K562 (cell line): ENCODE measurements around the gene ARFGAP3. TPM values are rescaled to one million over a fixed set of nuclear protein-coding genes. Genes with fewer than 3 reads are reported as not detected.

Experiments used
- ATAC-seq: fragments of 200-7000 bp; cut with Tn5 transposase; 3 replicates; pipeline ENCODE4 v1.9.1; 2020; ENCODE audit warnings: moderate library complexity
- Bru-seq: library from RNA; stranded (reverse); fragments of 400-500 nt; gene quantifications from one replicate; lab custom pipeline; 2021; lab: Mats Ljungman, UMichigan
- BruChase-seq, 2 experiments: library from RNA; stranded (reverse); fragments of 400-500 nt; gene quantifications; one replicate each; lab custom pipeline; 2021; lab: Mats Ljungman, UMichigan
- BruUV-seq: library from RNA; stranded (reverse); fragments of 400-500 nt; replicated peaks from 2 replicates; lab custom pipeline; 2021; lab: Mats Ljungman, UMichigan
- CTCF ChIA-PET: fragments of 300-600 bp; formaldehyde crosslinking; extraction: SDS; loops from one replicate; lab custom pipeline; 2021; ENCODE audit warnings: low intra/inter-chr PET ratio; lab: Yijun Ruan, JAX
- POLR2A ChIA-PET: fragments of 300-600, 350-650 bp; sonication (Branson Sonifier 250); formaldehyde crosslinking; extraction: SDS; loops from one replicate; lab custom pipeline; 2021; ENCODE audit warnings: antibody characterized with exemption, inconsistent platforms; lab: Yijun Ruan, JAX
- DNase-seq, 4 experiments: peaks; one replicate each; pipeline versions ENCODE4 v3.0.0 to v3.0.0-alpha.2; 2011 to 2018; ENCODE audit warnings: low spot score in 3 of 4, mixed read lengths in 3 of 4; ENCODE audit errors: extremely low read depth in 1 of 4
- FAIRE-seq: peaks from 2 replicates; lab custom pipeline; 2011; peaks lifted over from hg19 to GRCh38; lab: Jason Lieb, UNC
- H2AFZ ChIP-seq: 2 replicates; pipeline ENCODE4 v1.6.0; 2011; ENCODE audit warnings: low read depth, low read length, control low read depth, inconsistent platforms
- H3K27ac ChIP-seq: fragments of 200-600 bp; 3 replicates; pipeline ENCODE4 v1.8.0; 2011; ENCODE audit warnings: low read depth, mild to moderate bottlenecking, control low read depth, inconsistent platforms, low read length, moderate library complexity, mixed read lengths; ENCODE audit errors: extremely low read depth
- H3K27me3 ChIP-seq, 2 experiments: fragments of 300-600 bp in 1 of 2; 2 replicates in 1 of 2; 3 replicates in 1 of 2; pipeline versions ENCODE4 v1.6.0 to v1.8.0; 2011; ENCODE audit warnings: inconsistent platforms in 2 of 2, low read length in 2 of 2, mild to moderate bottlenecking in 1 of 2, mixed read lengths in 1 of 2, moderate library complexity in 1 of 2; ENCODE audit not compliant: control insufficient read depth in 2 of 2, insufficient read depth in 2 of 2
- H3K36me3 ChIP-seq: fragments of 300-600 bp; 3 replicates; pipeline ENCODE4 v1.8.0; 2011; ENCODE audit warnings: mild to moderate bottlenecking, low read length, inconsistent platforms; ENCODE audit not compliant: control insufficient read depth, insufficient read depth
- H3K4me1 ChIP-seq, 2 experiments: fragments of 200-600 bp in 1 of 2; replicated peaks in 1 of 2; 2 replicates in 1 of 2; 3 replicates in 1 of 2; pipeline versions ENCODE4 v1.5.1 to v1.8.0; 2011; ENCODE audit warnings: inconsistent platforms in 2 of 2, low read length in 2 of 2, mild to moderate bottlenecking in 1 of 2, mixed read lengths in 1 of 2, moderate library complexity in 1 of 2; ENCODE audit not compliant: control insufficient read depth in 2 of 2, insufficient read depth in 2 of 2
- H3K4me2 ChIP-seq: 2 replicates; pipeline ENCODE4 v1.6.1; 2011; ENCODE audit warnings: low read length, control low read depth, inconsistent platforms, mixed read lengths; ENCODE audit not compliant: insufficient read depth
- H3K4me3 ChIP-seq: fragments of 200-600 bp; sonication (generic), shearing (Covaris generic); 2 replicates; pipeline ENCODE4 v1.5.1; 2016; ENCODE audit warnings: control low read depth, inconsistent platforms
- H3K79me2 ChIP-seq: fragments of 200-600 bp; 3 replicates; pipeline ENCODE4 v1.8.0; 2011; ENCODE audit warnings: low read length, inconsistent platforms; ENCODE audit not compliant: control insufficient read depth, insufficient read depth
- H3K9ac ChIP-seq, 2 experiments: 2 replicates each; pipeline versions ENCODE4 v1.6.0 to v1.6.1; 2011; ENCODE audit warnings: low read depth in 2 of 2, low read length in 2 of 2, control low read depth in 1 of 2, inconsistent platforms in 1 of 2, mild to moderate bottlenecking in 1 of 2, mixed read lengths in 1 of 2; ENCODE audit not compliant: insufficient read depth in 1 of 2
- H3K9me1 ChIP-seq: one replicate; pipeline ENCODE4 v1.6.0; 2011; ENCODE audit warnings: inconsistent platforms, mild to moderate bottlenecking, low read length, moderate library complexity; ENCODE audit not compliant: control insufficient read depth, insufficient read depth
- H3K9me3 ChIP-seq: replicated peaks from 2 replicates; pipeline ENCODE4 v1.5.1; 2011; ENCODE audit warnings: low read depth, low read length, inconsistent platforms; ENCODE audit not compliant: control insufficient read depth, insufficient read depth
- H4K20me1 ChIP-seq: replicated peaks from 2 replicates; pipeline ENCODE4 v1.6.1; 2011; ENCODE audit warnings: low read length, inconsistent platforms, mixed read lengths; ENCODE audit not compliant: control insufficient read depth, insufficient read depth
- BMI1 ChIP-seq: fragments of 150-350 bp; IDR thresholded peaks from 2 replicates; pipeline ENCODE4 v1.6.1; 2014; ENCODE audit warnings: low read length
- CBFB ChIP-seq: sonication (generic); formaldehyde crosslinking; IDR thresholded peaks from 2 replicates; pipeline ENCODE4 v1.4.0; 2020; ENCODE audit warnings: mild to moderate bottlenecking, missing genetic modification reagents
- CREB1 ChIP-seq, 2 experiments: sonication (generic) in 1 of 2; formaldehyde crosslinking in 1 of 2; IDR thresholded peaks; 2 replicates each; pipeline versions ENCODE4 v1.6.1 to v1.8.0; 2012 to 2022; ENCODE audit warnings: inconsistent platforms in 1 of 2, mild to moderate bottlenecking in 1 of 2, missing genetic modification reagents in 1 of 2, moderate library complexity in 1 of 2
- NFRKB ChIP-seq: fragments of 450-650 bp; IDR thresholded peaks from 2 replicates; pipeline ENCODE4 v1.6.1; 2016; ENCODE audit warnings: low read depth
- PHB2 ChIP-seq: fragments of 450-650 bp; IDR thresholded peaks from 2 replicates; pipeline ENCODE4 v1.6.1; 2017; ENCODE audit warnings: low read depth
- PRDM10 ChIP-seq: fragments of 450-650 bp; IDR thresholded peaks from 2 replicates; pipeline ENCODE4 v1.6.1; 2018; ENCODE audit not compliant: partially characterized antibody
- RAD21 ChIP-seq, 2 experiments: fragments of 250-450 bp in 1 of 2; fragments of 450-650 bp in 1 of 2; sonication (Bioruptor Pico) in 1 of 2; formaldehyde crosslinking in 1 of 2; IDR thresholded peaks in 1 of 2; conservative IDR thresholded peaks in 1 of 2; 2 replicates each; pipeline versions ENCODE4 v1.4.0 to v1.8.0; 2020 to 2022; ENCODE audit warnings: mild to moderate bottlenecking in 2 of 2, moderate library complexity in 1 of 2
- TFAM ChIP-seq: fragments of 250-450 bp; sonication (Bioruptor Pico); conservative IDR thresholded peaks from 2 replicates; pipeline ENCODE4 v1.5.0; 2021; ENCODE audit warnings: mild to moderate bottlenecking, moderate library complexity
- XRCC5 ChIP-seq: fragments of 200-400 bp; formaldehyde crosslinking; IDR thresholded peaks from 2 replicates; pipeline ENCODE4 v1.6.1; 2017; ENCODE audit warnings: low read depth, mild to moderate bottlenecking, low read length
- ZNF551 ChIP-seq: fragments of 250-450 bp; sonication (Bioruptor Pico); IDR thresholded peaks from 2 replicates; pipeline ENCODE4 v1.5.0; 2021; ENCODE audit warnings: mild to moderate bottlenecking, moderate library complexity
- WGBS: fragments of 100-300 bp; shearing (Covaris generic); methylation state at CpG from one replicate; pipeline ENCODE4 v1.1.6; 2016; ENCODE audit warnings: low coverage, mixed read lengths; ENCODE audit not compliant: insufficient coverage; ENCODE audit errors: missing lambda C conversion rate; 5-methylcytosine and 5-hydroxymethylcytosine counted together
- in situ Hi-C: fragments of 300-500 bp; cut with MboI; formaldehyde crosslinking; loops from 4 replicates; pipeline ENCODE4 v1.15.0; 2018; ENCODE audit warnings: inconsistent platforms, mixed read lengths
- intact Hi-C: fragments of 100-400 bp; cut with micrococcal nuclease; formaldehyde crosslinking; loops from 2 replicates; pipeline ENCODE4 v1.14.2; 2022
- long read RNA-seq, 3 experiments: library from polyadenylated mRNA in 2 of 3; library from RNA in 1 of 3; unstranded in 2 of 3; stranded (forward) in 1 of 3; transcript quantifications; one replicate each; pipeline ENCODE4 v2.0.0, GENCODE V29; 2019 to 2022
- polyA minus RNA-seq, 3 experiments: library from RNA; depleted of rRNA, polyadenylated mRNA; stranded (reverse); fragments of >200 nt; gene quantifications; 2 replicates each; pipeline ENCODE4 v1.2.3, GENCODE V29; 2011
- polyA plus RNA-seq, 8 experiments: library from polyadenylated mRNA; depleted of rRNA in 4 of 8; stranded (reverse) in 5 of 8; unstranded in 3 of 8; fragments of >200 nt; fragmentation: Nextera tagmentation in 2 of 8; fragmentation: Illumina TruSeq in 1 of 8; extraction: Ambion mirVana in 2 of 8; extraction: Trizol in 1 of 8; gene quantifications; 2 replicates each; pipeline versions ENCODE4 v1.2.1 to v1.2.3, GENCODE V29; 2011 to 2014; ENCODE audit warnings: inconsistent platforms in 1 of 8, missing spikeins in 1 of 8
- total RNA-seq, 7 experiments: library from RNA; depleted of rRNA in 6 of 7; stranded (reverse); fragments of >200 nt in 6 of 7; fragmentation: Illumina TruSeq in 2 of 7; extraction: Trizol in 2 of 7; gene quantifications; 2 replicates each; pipeline versions ENCODE4 v1.2.1 to v1.2.3, GENCODE V29; 2011 to 2021; ENCODE audit warnings: low replicate concordance in 1 of 7

Gene ARFGAP3
- total RNA-seq (2011; cell fraction: chromatin; rRNA removed; ENCODE audit: low replicate concordance) = 20.5 and 26.2 TPM in 2 replicates
- 15.8 and 18.3 TPM in 2 replicates for total RNA-seq (2011; cell fraction: nucleolus; rRNA removed)
- total RNA-seq (2011; cell fraction: nucleoplasm; rRNA removed) = 17.1 and 19.2 TPM in 2 replicates
- total RNA-seq (2014; rRNA removed) = 14.2 and 16.9 TPM in 2 replicates
- 23.0 and 24.9 TPM in 2 replicates for total RNA-seq (2014; rRNA removed; fragmentation: Illumina TruSeq; extraction: Trizol)
- total RNA-seq (2015; rRNA removed; fragmentation: Illumina TruSeq; extraction: Trizol) = 19.3 and 19.5 TPM in 2 replicates
- total RNA-seq (2021) = 17.1 and 18.2 TPM in 2 replicates
- polyA plus RNA-seq (2011; rRNA removed) = 26.5 and 27.6 TPM in 2 replicates
- 14.9 and 21.7 TPM in 2 replicates for polyA plus RNA-seq (2011; cell fraction: cytosol; rRNA removed)
- polyA plus RNA-seq (2011; cell fraction: nucleus; rRNA removed) = 14.5 and 18.6 TPM in 2 replicates
- polyA plus RNA-seq (2012) = 17.4 and 27.0 TPM in 2 replicates
- polyA plus RNA-seq (2014; fragmentation: Illumina TruSeq; extraction: Trizol) = 18.4 and 22.0 TPM in 2 replicates
- polyA plus RNA-seq (2014; fragmentation: Nextera tagmentation; extraction: Ambion mirVana) = 10 to 100 TPM; 25.5 to 31.9 TPM
- polyA plus RNA-seq (2014; rRNA removed) = 20.1 and 22.7 TPM in 2 replicates
- polyA minus RNA-seq (2011; rRNA and poly(A)+ RNA removed) = 27.1 and 29.5 TPM in 2 replicates
- 13.4 and 20.8 TPM in 2 replicates for polyA minus RNA-seq (2011; cell fraction: cytosol; rRNA and poly(A)+ RNA removed)
- polyA minus RNA-seq (2011; cell fraction: nucleus; rRNA and poly(A)+ RNA removed) = 7.0 and 15.8 TPM in 2 replicates
- percentile 57 among the genes with signal in this experiment for Bru-seq, nascent RNA
- BruChase-seq, experiment 1, labeled RNA remaining after a 2-hour chase = percentile 62 among the genes with signal in this experiment
- BruChase-seq, experiment 2, labeled RNA remaining after a 6-hour chase = percentile 65 among the genes with signal in this experiment
- long read RNA-seq, experiment 1, transcript ARFGAP3-201 (16 exons, 2,857 nt) = major isoform, 64 of 142 reads
- long read RNA-seq, experiment 1, partial matches to known transcripts = 17 of 142 reads
- long read RNA-seq, experiment 1, other reads (novel, unspliced or antisense) = 61 of 142 reads
- long read RNA-seq, experiment 2, partial matches to known transcripts = 2 of 12 reads
- long read RNA-seq, experiment 2, other reads (novel, unspliced or antisense) = 9 of 12 reads
- long read RNA-seq, experiment 3, transcript ARFGAP3-201 (16 exons, 2,857 nt) = major isoform, 13 of 26 reads
- long read RNA-seq, experiment 3, partial matches to known transcripts = 2 of 26 reads
- long read RNA-seq, experiment 3, other reads (novel, unspliced or antisense) = 11 of 26 reads

GRCh38 chr22:42856865-42857704 is at the start of gene ARFGAP3:
Gene ARFGAP3, minus strand, starts transcription at chr22:42857273. Its CDS starts 91 bp downstream, at chr22:42857182.
- peak; percentile 70 for FAIRE-seq
- no peaks in the 10 kb centered on the region for H3K9me3 ChIP-seq
- no peaks in the 10 kb centered on the region for H4K20me1 ChIP-seq
- no peaks in the 10 kb centered on the region for H3K27me3 ChIP-seq
- no peaks in the 10 kb centered on the region for H3K9me1 ChIP-seq
- H2AFZ ChIP-seq = peak within 1 kb of the TSS; percentile 93
- peak within 1 kb of the TSS; percentile 76 to 92 for H3K9ac ChIP-seq
- POLR2A ChIA-PET = interaction anchor here (0.6 to 1.5 kb wide), 5 partner anchors 11 to 917 kb away, joined by 3 to 6 read pairs (median 4); no protein-coding TSS in a partner anchor
- BruUV-seq = no TSS peak
- peaks cover 8 to 17% of the 10 kb centered on the region in 2 experiments; a peak in 4 of 5 replicates for H3K4me1 ChIP-seq
- DNase-seq = peak; percentile 89 to 99 (median 98)
- in situ Hi-C loops = no loop called here
- WGBS = under 1% methylated on average over 57 of the region's 111 CpGs
- peak within 1 kb of the TSS; percentile 86 for H3K4me2 ChIP-seq
- H3K27ac ChIP-seq = peak within 1 kb of the TSS; percentile 81
- ATAC-seq = peak; percentile 98
- intact Hi-C loops = no loop called here
- H3K36me3 ChIP-seq = no peaks in the 10 kb centered on the region
- CTCF ChIA-PET = no interaction called here
- peak within 1 kb of the TSS; percentile 54 for H3K4me3 ChIP-seq
- peaks cover 24% of the 10 kb centered on the region for H3K79me2 ChIP-seq
- TF ChIP-seq CREB1 (IDR thresholded peaks at IDR 0.05) (peak; percentile 84), CREB1 (CRISPR knock-in tag; IDR thresholded peaks at IDR 0.05) (peak; percentile 77), XRCC5 (no peak; the same call in 1 of the 2 replicates), NFRKB (no peak), CBFB (CRISPR knock-in tag) (no peak), BMI1 (no peak), ZNF551 (no peak), PRDM10 (no peak), RAD21 (CRISPR knock-in tag; conservative IDR thresholded peaks at IDR 0.05 in 1 of 2, IDR thresholded peaks at IDR 0.05 in 1 of 2) (no peak), TFAM (CRISPR knock-in tag) (no peak), PHB2 (no peak)
